MM.1S (cell line): ENCODE data around the gene PMAIP1.

Experiments used
- CTCF ChIP-seq: fragments of 300-600 bp; sonication (generic); IDR thresholded peaks from 2 replicates; pipeline ENCODE4 v1.5.1; 2016; ENCODE audit warnings: antibody characterized with exemption, low read length, mixed read lengths
- EZH2 ChIP-seq: fragments of 300-600 bp; sonication (generic); optimal IDR thresholded peaks from 2 replicates; pipeline ENCODE3; 2017; ENCODE audit warnings: low read depth, mild to moderate bottlenecking, antibody characterized with exemption, low read length, mixed read lengths
- EZH2phosphoT487 ChIP-seq: fragments of 300-600 bp; sonication (generic); IDR thresholded peaks from 2 replicates; pipeline ENCODE4 v1.6.1; 2018; ENCODE audit warnings: antibody characterized with exemption, low read length

DNA sequence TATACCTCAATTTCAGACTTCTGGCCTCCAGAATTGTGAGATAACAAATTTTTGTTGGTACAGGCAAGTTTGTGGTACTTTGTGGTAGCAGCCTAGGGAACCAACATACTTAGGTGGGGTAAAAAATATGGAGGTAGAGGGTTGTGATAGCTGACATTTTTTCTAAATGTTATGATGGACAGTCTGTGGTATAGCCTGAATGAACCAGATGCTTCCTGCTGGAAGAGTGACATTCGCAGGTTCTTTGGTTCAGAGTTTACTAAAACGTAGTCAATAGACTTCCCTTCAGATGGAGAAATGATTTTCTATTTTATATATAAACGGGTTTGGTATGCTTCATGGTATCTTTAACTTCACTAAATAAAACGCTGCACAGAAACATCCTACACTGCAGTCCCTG lies 42.8 kb downstream of the PMAIP1 start:
- TF ChIP-seq CTCF = no peak
- no peak for TF ChIP-seq EZH2
- TF ChIP-seq EZH2phosphoT487 = no peak
